Caco-2 (cell line): ENCODE data around the gene LTB4R. TPM values are rescaled to one million over a fixed set of nuclear protein-coding genes. Genes with fewer than 3 reads are reported as not detected.

Experiments
- BruUV-seq: library from RNA; stranded (reverse); fragments of 400-500 nt; replicated peaks from 2 replicates; lab custom pipeline; 2021; lab: Mats Ljungman, UMichigan
- CTCF ChIA-PET: fragments of 300-600 bp; sonication (Branson Sonifier 250); formaldehyde crosslinking; loops from one replicate; lab custom pipeline; 2022; ENCODE audit warnings: antibody characterized with exemption; lab: Charles Lee
- POLR2A ChIA-PET: fragments of 300-600 bp; sonication (Branson Sonifier 250); formaldehyde crosslinking; loops from one replicate; lab custom pipeline; 2022; ENCODE audit warnings: antibody characterized with exemption; lab: Charles Lee
- DNase-seq, 2 experiments: peaks; one replicate each; pipeline versions ENCODE4 v3.0.0 to v3.0.0-alpha.2; 2020 to 2022
- H3K27me3 ChIP-seq: replicated peaks from 2 replicates; pipeline ENCODE4 v1.6.0; 2011; ENCODE audit warnings: low read length; ENCODE audit not compliant: control insufficient read depth, insufficient read depth
- H3K36me3 ChIP-seq: 2 replicates; pipeline ENCODE4 v1.5.1; 2011; ENCODE audit warnings: low read length; ENCODE audit not compliant: control insufficient read depth, insufficient read depth
- H3K4me1 ChIP-seq: fragments of 250-450 bp; sonication (Bioruptor Pico); 2 replicates; pipeline ENCODE4 v1.5.1; 2020; ENCODE audit warnings: mild to moderate bottlenecking
- H3K4me3 ChIP-seq: 2 replicates; pipeline ENCODE4 v1.5.1; 2011; ENCODE audit warnings: low read depth, mild to moderate bottlenecking, control low read depth, low read length
- H3K9me3 ChIP-seq: fragments of 250-450 bp; sonication (Bioruptor Pico); 2 replicates; pipeline ENCODE4 v1.5.1; 2020; ENCODE audit warnings: mild to moderate bottlenecking, moderate library complexity
- H3K27ac Mint-ChIP-seq: one replicate; pipeline ENCODE4 v1.8.0; 2022; ENCODE audit warnings: mixed read lengths; ENCODE audit not compliant: unreplicated experiment
- H3K27me3 Mint-ChIP-seq: one replicate; pipeline ENCODE4 v1.8.0; 2022; ENCODE audit warnings: mixed read lengths; ENCODE audit not compliant: insufficient read depth, unreplicated experiment
- H3K36me3 Mint-ChIP-seq: one replicate; pipeline ENCODE4 v1.8.0; 2022; ENCODE audit warnings: mild to moderate bottlenecking, mixed read lengths; ENCODE audit not compliant: insufficient read depth, unreplicated experiment
- H3K4me1 Mint-ChIP-seq: one replicate; pipeline ENCODE4 v1.8.0; 2022; ENCODE audit warnings: low read depth, mixed read lengths; ENCODE audit not compliant: unreplicated experiment
- H3K4me3 Mint-ChIP-seq: one replicate; pipeline ENCODE4 v1.8.0; 2022; ENCODE audit warnings: mild to moderate bottlenecking, moderate library complexity, mixed read lengths; ENCODE audit not compliant: unreplicated experiment
- H3K9me3 Mint-ChIP-seq: one replicate; pipeline ENCODE4 v1.8.0; 2022; ENCODE audit warnings: mixed read lengths; ENCODE audit not compliant: unreplicated experiment
- CTCF ChIP-seq, 2 experiments: fragments of 200-600 bp in 1 of 2; IDR thresholded peaks; 1 replicate in 1 of 2; 2 replicates in 1 of 2; pipeline versions ENCODE4 v1.5.1 to v1.8.0; 2011 to 2022; ENCODE audit warnings: antibody characterized with exemption in 1 of 2, control low read depth in 1 of 2, inconsistent platforms in 1 of 2, low read depth in 1 of 2, low read length in 1 of 2, mild to moderate bottlenecking in 1 of 2, moderate library complexity in 1 of 2; ENCODE audit not compliant: insufficient read depth in 1 of 2, severe bottlenecking in 1 of 2, unreplicated experiment in 1 of 2
- intact Hi-C: fragments of 100-400 bp; cut with micrococcal nuclease; formaldehyde crosslinking; loops from one replicate; pipeline ENCODE4 v1.10.0; 2022; ENCODE audit not compliant: unreplicated experiment
- total RNA-seq: library from RNA; stranded (reverse); gene quantifications from 2 replicates; pipeline ENCODE4 v1.2.3, GENCODE V29; 2022

Gene LTB4R
- total RNA-seq, 1 experiment from 2014 or later: 7.8 TPM

DNA sequence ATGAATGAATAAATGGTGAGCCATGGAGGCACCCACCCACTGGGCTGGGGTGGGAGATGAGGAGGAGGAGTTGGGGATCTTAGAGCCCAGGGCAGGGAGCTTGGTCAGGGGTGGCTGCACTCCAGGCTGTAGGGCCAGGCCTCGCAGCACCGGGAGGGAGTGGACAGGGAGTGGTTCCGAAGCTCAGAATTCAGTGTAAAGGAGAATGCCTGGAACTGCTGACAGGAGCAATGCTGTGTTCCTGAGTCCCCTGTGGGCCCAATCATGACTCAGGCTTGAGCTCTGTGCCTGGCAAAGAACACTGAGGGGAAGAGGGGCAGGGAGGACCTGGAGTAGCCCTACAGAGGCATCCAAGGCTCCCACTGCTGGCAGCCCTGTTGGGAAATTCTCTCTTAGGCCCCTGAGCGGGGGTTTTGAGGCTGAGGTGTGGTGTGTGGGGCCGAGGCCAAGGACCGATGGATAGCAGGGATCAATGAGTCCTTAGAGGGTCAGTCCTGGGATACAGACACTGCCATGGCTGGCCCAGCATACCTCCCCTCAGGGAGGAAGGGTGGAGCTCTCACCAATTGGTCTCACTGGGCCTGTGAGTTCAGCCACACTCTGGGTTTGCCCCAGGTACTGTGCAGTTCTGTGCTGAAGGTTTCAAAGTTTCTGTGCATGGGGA is 30.4 kb upstream of the LTB4R start:
- Mint-ChIP-seq H3K9me3 (no peaks in the 10 kb centered on the region), H3K36me3 (no peaks in the 10 kb centered on the region), H3K4me1 (no peaks in the 10 kb centered on the region), H3K4me3 (no peak overlapping the region), H3K27me3 (no peaks in the 10 kb centered on the region), H3K27ac (no peak overlapping the region)
- Histone ChIP-seq H3K4me1 (no peaks in the 10 kb centered on the region), H3K9me3 (no peaks in the 10 kb centered on the region), H3K4me3 (no peak overlapping the region), H3K27me3 (no peaks in the 10 kb centered on the region), H3K36me3 (no peaks in the 10 kb centered on the region)
- intact Hi-C loops: no loop called here
- no TSS peak for BruUV-seq
- POLR2A ChIA-PET: no interaction called here
- CTCF ChIA-PET: interaction anchor here (1.6 kb wide), 1 partner anchor 10 kb away, joined by 5 read pairs; the partner anchor contains the start of gene RABGGTA
- no peak for TF ChIP-seq CTCF (IDR thresholded peaks at IDR 0.05; ENCODE audit: insufficient read depth in 1 of 2, low read depth in 1 of 2, low read length in 1 of 2, severe bottlenecking in 1 of 2, unreplicated experiment in 1 of 2)
- DNase-seq: no peak

DNA sequence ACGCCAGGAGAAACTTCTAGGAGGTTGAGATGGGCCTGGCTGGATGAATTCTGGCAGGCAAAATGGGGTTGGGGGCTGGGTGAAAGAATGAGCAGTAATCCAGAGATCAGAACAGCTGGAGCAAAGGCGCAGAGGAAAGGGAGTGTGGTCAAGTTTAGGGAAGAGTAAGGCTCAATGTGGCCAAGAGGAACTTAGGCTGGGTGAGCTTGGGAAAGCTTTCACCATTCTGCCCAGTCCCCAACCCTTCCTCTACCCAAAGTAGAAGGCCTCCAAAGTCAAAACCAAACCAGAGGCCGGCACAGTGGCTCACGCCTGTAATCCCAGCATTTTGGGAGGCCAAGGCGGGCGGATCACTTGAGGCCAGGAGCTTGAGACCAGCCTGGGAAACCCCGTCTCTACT is 29.7 kb upstream of the LTB4R start:
- no peaks in the 10 kb centered on the region for H3K27me3 Mint-ChIP-seq
- no peak for TF ChIP-seq CTCF (IDR thresholded peaks at IDR 0.05; ENCODE audit: insufficient read depth in 1 of 2, low read depth in 1 of 2, low read length in 1 of 2, severe bottlenecking in 1 of 2, unreplicated experiment in 1 of 2)
- H3K4me1 Mint-ChIP-seq: no peaks in the 10 kb centered on the region
- DNase-seq: no peak
- Histone ChIP-seq H3K27me3 (no peaks in the 10 kb centered on the region), H3K4me3 (no peak overlapping the region), H3K4me1 (no peaks in the 10 kb centered on the region), H3K9me3 (no peaks in the 10 kb centered on the region), H3K36me3 (no peaks in the 10 kb centered on the region)
- BruUV-seq: no TSS peak
- no peak overlapping the region for H3K27ac Mint-ChIP-seq
- ChIA-PET POLR2A (no interaction called here), CTCF (no interaction called here)
- no peaks in the 10 kb centered on the region for H3K9me3 Mint-ChIP-seq
- intact Hi-C loops: no loop called here
- no peaks in the 10 kb centered on the region for H3K36me3 Mint-ChIP-seq
- no peak overlapping the region for H3K4me3 Mint-ChIP-seq

DNA sequence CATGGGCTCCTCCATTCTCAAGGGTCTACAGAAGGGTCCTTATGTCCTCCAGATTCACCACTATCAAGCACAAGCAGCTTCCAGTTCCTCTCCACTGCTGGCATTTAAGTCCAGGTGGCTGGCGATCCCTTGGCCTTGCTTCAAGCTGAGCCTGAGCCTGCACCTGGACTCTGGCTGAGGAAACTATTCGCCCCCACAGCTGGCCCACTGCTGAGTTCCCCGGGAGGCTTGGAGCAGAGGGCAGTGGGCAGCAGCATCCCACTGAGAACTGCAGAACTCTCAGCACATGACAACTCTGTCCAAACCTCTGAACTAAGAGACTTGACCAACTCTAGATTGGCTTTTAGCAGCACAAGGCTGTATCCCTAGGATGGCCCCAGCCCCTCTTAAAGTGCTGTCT is 28.6 kb upstream of the LTB4R start:
- Mint-ChIP-seq H3K36me3 (no peaks in the 10 kb centered on the region), H3K4me3 (no peak overlapping the region), H3K27me3 (no peaks in the 10 kb centered on the region), H3K27ac (no peak overlapping the region), H3K4me1 (no peaks in the 10 kb centered on the region), H3K9me3 (no peaks in the 10 kb centered on the region)
- intact Hi-C loops: no loop called here
- no peak for DNase-seq
- Histone ChIP-seq H3K9me3 (no peaks in the 10 kb centered on the region), H3K27me3 (no peaks in the 10 kb centered on the region), H3K4me3 (no peak overlapping the region), H3K36me3 (no peaks in the 10 kb centered on the region), H3K4me1 (no peaks in the 10 kb centered on the region)
- ChIA-PET CTCF (no interaction called here), POLR2A (no interaction called here)
- no peak for TF ChIP-seq CTCF (IDR thresholded peaks at IDR 0.05; ENCODE audit: insufficient read depth in 1 of 2, low read depth in 1 of 2, low read length in 1 of 2, severe bottlenecking in 1 of 2, unreplicated experiment in 1 of 2)
- BruUV-seq: no TSS peak
